ENCODE measurements around the gene CIAO2A. TPM values are rescaled to one million over a fixed set of nuclear protein-coding genes. Genes with fewer than 3 reads are reported as not detected.
A peak's percentile ranks its signal among the peaks of the same experiment; 100 is the strongest.

CIAO2A gene
- total RNA-seq (2014; rRNA removed; shearing (Covaris generic)) (71.6 and 84.7 TPM in 2 replicates), total RNA-seq (2022) (78.7 and 86.7 TPM in 2 replicates), Bru-seq, nascent RNA (percentile 77 among the genes with signal in this experiment), BruChase-seq, experiment 1, labeled RNA remaining after a 6-hour chase (percentile 85 among the genes with signal in this experiment), BruChase-seq, experiment 2, labeled RNA remaining after a 2-hour chase (percentile 80 among the genes with signal in this experiment)
- long read RNA-seq, transcript CIAO2A-202 (4 exons, 826 nt): minor isoform, 31 of 108 reads
- long read RNA-seq, transcript CIAO2A-201 (5 exons, 1,105 nt): major isoform, 70 of 108 reads
- long read RNA-seq, partial matches to known transcripts: 0 of 108 reads
- long read RNA-seq, other reads (novel, unspliced or antisense): 3 of 108 reads

GRCh38 chr15:64093627-64094417 is at the start of gene CIAO2A:
TSS of gene CIAO2A (minus strand) at chr15:64093838. CDS start at chr15:64093768, 70 bp downstream.
- no peaks in the 10 kb centered on the region for H3K9me2 ChIP-seq (ENCODE audit: insufficient read depth, low read length)
- BruUV-seq (replicated peaks): no TSS peak
- peaks cover 29% of the 10 kb centered on the region for H4K20me1 ChIP-seq (ENCODE audit: insufficient read depth, low read length)
- peaks cover 86% of the 10 kb centered on the region for H3K79me2 ChIP-seq (ENCODE audit: insufficient read depth, low read depth, low read length)
- DNase-seq (ENCODE audit: low spot score): peak; percentile 98
- TF ChIP-seq, protein P1, sequence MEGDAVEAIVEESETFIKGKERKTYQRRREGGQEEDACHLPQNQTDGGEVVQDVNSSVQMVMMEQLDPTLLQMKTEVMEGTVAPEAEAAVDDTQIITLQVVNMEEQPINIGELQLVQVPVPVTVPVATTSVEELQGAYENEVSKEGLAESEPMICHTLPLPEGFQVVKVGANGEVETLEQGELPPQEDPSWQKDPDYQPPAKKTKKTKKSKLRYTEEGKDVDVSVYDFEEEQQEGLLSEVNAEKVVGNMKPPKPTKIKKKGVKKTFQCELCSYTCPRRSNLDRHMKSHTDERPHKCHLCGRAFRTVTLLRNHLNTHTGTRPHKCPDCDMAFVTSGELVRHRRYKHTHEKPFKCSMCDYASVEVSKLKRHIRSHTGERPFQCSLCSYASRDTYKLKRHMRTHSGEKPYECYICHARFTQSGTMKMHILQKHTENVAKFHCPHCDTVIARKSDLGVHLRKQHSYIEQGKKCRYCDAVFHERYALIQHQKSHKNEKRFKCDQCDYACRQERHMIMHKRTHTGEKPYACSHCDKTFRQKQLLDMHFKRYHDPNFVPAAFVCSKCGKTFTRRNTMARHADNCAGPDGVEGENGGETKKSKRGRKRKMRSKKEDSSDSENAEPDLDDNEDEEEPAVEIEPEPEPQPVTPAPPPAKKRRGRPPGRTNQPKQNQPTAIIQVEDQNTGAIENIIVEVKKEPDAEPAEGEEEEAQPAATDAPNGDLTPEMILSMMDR (conservative IDR thresholded peaks at IDR 0.05; ENCODE audit: low read length): no peak
- no peak for TF ChIP-seq EZH2phosphoT487 (IDR thresholded peaks at IDR 0.05; ENCODE audit: borderline replicate concordance, low read depth, low read length)
- intact Hi-C loops (cut with micrococcal nuclease; ENCODE audit: unreplicated experiment): loop anchor here (1.0 to 10.0 kb wide), 3 partner anchors 59 to 619 kb away; partner anchors contain the start of gene PCLAF
- peak within 1 kb of the TSS; percentile 85 for H2AFZ ChIP-seq (ENCODE audit: low read length)
- H3K9me3 ChIP-seq (ENCODE audit: low read length): no peaks in the 10 kb centered on the region
- H3K4me1 ChIP-seq (ENCODE audit: insufficient read depth, low read length, poor library complexity, severe bottlenecking): peaks cover 68% of the 10 kb centered on the region
- H3K36me3 ChIP-seq (ENCODE audit: insufficient read depth, low read length): peaks cover 12% of the 10 kb centered on the region
- peak within 1 kb of the TSS; percentile 75 for H3K27ac ChIP-seq (ENCODE audit: low read depth, low read length, poor library complexity, severe bottlenecking)
- CTCF ChIA-PET (ENCODE audit: unreplicated experiment): interaction anchor here (0.8 to 1.0 kb wide), 3 partner anchors 26 to 380 kb away, joined by 3 read pairs; no protein-coding TSS in a partner anchor
- H3K4me2 ChIP-seq (ENCODE audit: low read length): peak within 1 kb of the TSS; percentile 90
- POLR2A ChIA-PET: interaction anchor here (0.5 to 1.7 kb wide), 13 partner anchors 8 to 590 kb away, joined by 3 to 12 read pairs (median 4); no protein-coding TSS in a partner anchor
- peak within 1 kb of the TSS; percentile 85 for H3K4me3 ChIP-seq (ENCODE audit: low read depth, low read length, poor library complexity, severe bottlenecking)

DNA sequence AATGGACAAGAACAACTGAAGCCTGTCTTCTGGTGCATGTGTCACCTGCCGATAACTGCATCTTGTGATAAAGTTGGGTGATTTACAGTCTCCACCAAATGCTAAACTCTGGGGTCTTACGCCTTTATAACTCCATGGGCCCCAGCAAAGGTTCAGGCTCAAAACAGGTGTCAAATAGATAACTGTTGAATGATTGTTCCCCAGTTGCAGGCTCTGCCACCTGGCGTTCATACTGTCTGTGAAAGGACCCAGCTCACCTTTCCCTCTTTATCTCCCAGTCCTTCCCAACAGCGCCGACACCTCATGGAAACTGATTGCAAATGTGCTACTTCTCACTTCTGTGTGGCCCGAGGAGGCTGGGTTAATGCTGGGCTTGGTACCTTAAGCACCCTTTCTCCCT is 49.6 kb upstream of the CIAO2A start:
- no TSS peak for BruUV-seq (replicated peaks)
- H3K4me2 ChIP-seq (ENCODE audit: low read length): no peak overlapping the region
- ChIA-PET CTCF (ENCODE audit: unreplicated experiment) (no interaction called here), POLR2A (no interaction called here)
- TF ChIP-seq, protein P1 (conservative IDR thresholded peaks at IDR 0.05; ENCODE audit: low read length): peak; percentile 43; the same call in 1 of the 2 replicates
- TF ChIP-seq EZH2phosphoT487 (IDR thresholded peaks at IDR 0.05; ENCODE audit: borderline replicate concordance, low read depth, low read length): no peak
- H2AFZ ChIP-seq (ENCODE audit: low read length): no peak overlapping the region
- intact Hi-C loops (cut with micrococcal nuclease; ENCODE audit: unreplicated experiment): no loop called here
- no peaks in the 10 kb centered on the region for H4K20me1 ChIP-seq (ENCODE audit: insufficient read depth, low read length)
- H3K79me2 ChIP-seq (ENCODE audit: insufficient read depth, low read depth, low read length): no peaks in the 10 kb centered on the region
- H3K9me3 ChIP-seq (ENCODE audit: low read length): no peaks in the 10 kb centered on the region
- H3K9me2 ChIP-seq (ENCODE audit: insufficient read depth, low read length): no peaks in the 10 kb centered on the region
- H3K36me3 ChIP-seq (ENCODE audit: insufficient read depth, low read length): peaks cover 43% of the 10 kb centered on the region
- H3K27ac ChIP-seq (ENCODE audit: low read depth, low read length, poor library complexity, severe bottlenecking): no peak overlapping the region
- no peak overlapping the region for H3K4me3 ChIP-seq (ENCODE audit: low read depth, low read length, poor library complexity, severe bottlenecking)
- peaks cover 13% of the 10 kb centered on the region for H3K4me1 ChIP-seq (ENCODE audit: insufficient read depth, low read length, poor library complexity, severe bottlenecking)
- no peak for DNase-seq (ENCODE audit: low spot score)
